Hippocampal formation (tissue), 2 donors: ENCODE data around the gene FZD10.

ENCODE experiments used
- DNase-seq, 2 donors: peaks; one replicate each; lab custom pipeline; 2025; lab: John Stamatoyannopoulos, UW

Gene FZD10

DNA sequence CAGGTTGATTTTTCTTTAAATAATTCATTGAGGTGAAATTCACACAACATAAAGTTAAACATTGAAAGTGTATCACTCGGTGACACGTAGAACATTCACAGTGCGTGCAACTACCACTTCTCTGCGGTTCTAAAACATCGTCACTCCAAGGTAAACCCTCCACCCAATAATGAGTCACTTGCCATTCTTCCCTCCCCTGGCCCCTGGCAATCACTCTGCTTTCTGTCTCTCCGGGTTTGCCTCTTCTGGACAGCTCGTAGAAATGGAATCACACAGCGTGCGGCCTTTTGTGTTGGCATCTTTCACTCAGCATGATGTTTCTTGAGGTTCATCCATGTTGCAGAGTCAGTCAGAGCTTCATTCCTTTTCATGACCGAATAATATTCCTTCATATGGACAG is 18.9 kb downstream of the FZD10 start:
- no peak for DNase-seq

DNA sequence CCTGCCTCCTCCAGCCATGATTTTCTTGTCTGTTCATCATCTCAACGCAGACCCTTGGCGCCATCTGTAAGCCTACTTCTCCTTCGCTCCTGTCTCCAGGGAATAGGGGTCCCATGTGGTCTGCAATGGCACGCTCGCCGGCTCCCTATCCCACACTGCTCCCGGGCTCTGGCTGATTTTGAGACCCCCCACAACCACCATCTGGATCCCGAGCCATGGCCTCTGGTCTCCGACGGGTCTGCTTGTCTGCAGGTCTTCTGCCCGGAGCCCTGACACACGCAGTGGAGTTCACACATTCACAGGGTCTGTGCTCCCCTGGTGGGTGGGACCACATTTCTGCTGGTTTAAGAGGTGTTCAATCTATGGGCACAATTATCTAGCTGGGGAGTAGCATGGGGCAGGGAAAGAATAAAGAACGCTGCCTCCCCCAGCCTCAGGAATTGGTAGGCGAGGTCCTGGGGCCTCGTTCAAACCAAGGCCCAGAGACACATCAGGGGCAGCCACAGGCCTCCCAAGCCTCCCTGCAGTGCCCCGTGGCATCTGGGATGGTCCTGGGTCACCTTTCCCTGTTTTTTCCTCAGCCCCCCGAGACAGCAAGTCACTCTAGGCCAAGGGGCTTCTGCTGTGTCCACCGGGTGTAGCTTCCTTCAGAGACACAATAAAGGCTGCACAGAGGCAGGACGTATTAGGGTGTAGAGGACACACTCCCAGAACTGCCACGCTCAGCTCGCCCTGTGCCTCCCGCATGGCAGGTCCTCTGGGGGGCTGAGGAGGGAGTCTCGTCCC is 21.5 kb downstream of the FZD10 start:
- no peak for DNase-seq

DNA sequence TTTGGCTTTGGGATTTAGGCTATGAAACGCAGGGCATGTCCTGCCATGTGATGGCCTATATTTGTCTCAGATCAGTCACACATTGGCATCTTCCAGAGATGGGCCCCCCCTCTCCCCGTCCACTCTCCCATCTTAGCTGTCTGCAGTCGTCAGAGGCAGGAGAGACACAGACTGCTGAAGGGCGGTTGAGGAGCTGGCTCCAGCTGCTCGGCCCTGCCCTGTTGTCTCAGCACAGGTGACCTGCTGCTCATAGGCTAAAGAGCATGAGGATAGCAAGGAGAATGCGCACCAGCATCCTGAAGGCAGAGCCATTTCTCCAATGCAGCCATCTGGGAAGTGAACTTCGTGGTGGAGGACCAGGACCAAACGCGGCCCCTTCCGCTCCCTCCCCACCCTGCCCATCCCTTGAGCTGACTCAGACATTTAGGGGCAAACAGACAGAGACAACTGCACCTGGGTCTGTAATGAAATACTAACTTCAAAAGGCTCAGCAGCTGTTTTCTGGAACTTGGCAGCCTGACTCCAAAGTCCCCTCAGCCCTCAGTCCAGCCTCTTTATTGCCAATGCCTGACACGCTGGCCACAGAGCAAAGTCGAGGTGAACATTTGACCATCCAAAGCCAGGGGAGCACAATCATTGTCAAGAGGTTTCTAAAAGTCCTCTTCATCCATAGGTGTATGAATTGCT is 22.3 kb downstream of the FZD10 start:
- no peak for DNase-seq

DNA sequence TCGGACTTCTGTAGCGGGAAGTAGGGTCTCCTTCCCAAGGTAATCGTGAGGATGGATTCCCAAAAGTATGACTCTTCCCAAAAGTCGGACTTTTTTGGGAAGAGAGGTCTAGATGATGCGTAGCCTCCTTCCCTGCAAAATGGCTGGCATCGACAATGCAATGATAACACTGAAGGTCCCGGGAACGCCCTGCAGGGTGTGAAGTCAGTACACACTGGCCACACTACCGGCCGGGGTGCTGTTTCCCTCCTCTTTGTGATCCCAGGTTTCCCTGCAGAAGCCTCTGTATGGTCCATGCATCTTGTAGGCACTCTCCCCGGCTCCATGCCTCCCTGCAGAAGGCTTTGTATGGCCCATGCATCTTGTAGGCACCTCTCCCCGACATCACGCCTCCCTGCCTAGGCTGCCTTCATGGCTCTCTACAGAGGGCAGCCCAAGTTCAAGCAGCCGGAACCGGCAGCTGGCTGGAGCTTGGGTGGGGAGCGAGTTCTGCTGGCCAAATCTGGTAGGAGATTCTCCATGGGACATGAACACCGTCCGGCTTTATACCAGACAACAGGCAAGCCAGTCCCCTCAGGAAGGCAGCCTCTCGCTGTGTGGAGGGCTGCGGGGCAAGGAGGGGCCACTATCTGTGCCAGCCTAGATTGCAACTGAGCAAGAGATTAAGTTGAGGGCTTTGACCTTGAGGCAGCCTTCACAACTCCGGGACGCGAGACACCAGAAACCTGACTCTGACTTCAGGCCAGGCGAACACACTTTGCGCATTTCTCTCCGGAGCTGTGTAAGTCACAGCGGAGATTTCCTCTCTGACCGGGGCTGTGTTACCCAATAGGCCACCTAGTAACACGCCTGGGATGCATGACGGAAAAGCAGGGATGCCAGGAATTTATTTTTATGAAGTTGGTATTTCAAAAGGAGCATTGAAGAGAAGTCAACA is 23.5 kb downstream of the FZD10 start:
- no peak for DNase-seq

DNA sequence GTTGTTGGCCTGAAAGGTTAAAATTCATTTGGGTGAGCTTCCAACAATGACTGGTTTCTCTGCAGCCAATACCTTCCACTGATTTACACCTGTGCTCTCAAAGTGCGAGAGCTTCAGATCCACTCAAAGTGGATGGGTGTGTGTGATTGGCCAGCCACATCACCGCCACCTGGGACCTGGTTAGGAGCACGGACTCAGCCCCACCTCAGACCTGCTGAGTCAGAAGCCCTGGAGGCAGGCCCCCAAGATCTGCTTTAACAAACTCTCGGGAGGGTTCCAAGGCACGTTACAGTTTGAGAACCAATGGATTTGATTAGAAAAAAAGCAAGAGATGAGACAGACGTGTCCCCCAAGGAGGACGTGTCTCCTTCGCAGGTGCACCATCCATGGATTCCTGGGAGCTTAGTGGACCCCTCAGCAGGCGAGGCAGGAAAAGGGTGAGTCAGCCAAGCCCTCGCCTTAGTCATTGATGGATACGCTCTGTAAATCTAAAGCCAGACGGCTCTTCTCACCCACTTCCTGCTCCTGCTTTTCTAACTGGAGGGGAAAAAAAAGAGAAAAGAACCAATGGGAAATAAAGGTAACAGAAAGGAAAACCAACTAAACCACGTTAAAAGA is 24.5 kb downstream of the FZD10 start:
- DNase-seq = no peak

DNA sequence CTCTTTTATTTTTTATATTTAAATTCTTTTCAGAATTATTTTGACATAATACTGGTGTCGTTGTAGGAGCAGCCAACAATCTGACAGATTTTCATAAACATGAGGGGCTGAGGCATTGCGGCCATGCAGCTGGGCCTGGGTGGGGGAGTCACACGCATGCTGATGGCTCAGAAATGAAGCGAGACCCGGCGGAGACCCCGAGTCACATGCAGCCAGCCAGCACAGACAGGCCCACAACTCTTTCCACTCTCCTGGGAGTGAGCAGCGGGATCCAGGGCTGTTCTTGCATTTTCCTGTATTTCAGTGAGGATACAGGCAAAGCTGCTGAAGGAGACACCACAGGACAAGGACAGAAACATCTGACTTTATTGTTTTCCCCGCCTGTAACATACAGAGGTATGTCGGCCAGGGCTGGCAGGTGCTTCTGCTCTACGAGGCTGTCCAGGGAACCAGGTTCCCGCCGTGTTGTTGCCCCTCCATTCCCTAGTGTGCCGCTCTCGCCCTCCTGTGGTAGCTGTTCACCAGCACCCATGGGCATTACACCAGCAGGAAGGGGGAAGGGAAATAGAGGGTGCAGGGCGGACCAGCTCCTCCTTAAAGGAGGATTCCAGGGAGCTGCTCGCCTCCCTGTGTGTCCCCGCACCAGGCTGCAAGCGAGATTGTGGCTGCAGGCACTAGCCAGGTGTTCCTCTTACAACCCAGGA is 30.5 kb downstream of the FZD10 start:
- DNase-seq = no peak

DNA sequence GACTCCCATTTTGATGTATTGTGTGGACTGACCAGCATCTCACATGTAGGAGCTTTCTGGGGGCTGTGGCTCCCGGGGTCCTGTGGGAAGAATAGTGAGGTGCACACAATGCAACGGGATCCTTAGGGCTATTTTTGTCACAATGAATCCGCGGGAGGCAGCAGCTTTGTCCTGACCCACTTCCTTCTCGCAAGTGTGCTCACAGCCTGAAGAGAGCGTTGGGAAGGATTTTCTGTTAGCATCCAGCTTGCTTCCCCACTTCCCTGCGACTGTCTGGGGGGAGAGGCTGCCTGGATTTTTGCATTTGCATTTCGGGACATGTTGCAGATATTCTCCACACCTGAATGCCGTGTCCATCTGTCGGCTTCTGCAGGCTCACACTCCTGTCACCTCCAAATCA is 31.9 kb downstream of the FZD10 start:
- no peak for DNase-seq

DNA sequence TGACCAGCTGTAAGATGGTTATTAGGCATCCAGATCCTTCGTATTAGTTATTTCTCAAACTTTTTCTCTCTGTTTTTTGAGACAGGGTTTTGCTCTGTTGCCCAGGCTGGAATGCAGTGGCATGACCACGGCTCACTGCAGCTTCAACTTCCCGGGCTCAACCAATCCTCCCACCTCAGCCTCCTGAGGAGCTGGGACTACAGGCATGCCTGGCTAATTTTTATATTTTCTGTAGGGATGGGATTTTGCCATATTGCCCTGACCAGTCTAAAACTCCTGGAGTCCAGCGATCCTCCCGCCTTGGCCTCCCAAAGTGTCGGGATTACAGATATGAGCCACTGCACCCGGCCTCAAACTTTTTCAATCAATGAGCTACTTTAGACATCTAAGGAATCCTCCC is 33.1 kb downstream of the FZD10 start:
- DNase-seq = no peak

DNA sequence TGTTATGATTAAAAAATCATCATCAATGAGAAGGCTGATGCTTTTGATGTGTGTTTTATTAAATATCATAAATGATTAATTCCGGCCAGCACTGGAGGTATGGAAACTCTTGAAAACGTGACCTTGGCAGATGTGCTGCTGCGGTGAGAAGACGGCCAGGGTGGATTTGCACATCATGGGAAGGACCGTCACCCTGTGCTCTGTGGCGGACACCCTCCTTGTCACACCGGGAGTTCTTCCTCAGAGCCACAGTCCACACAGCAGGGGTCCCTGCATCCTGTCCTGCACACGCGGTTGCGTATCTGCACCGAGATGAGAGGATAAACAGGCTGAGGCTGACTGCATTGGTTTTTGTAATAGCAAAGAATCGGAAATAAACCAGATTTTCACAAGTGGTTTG is 33.5 kb downstream of the FZD10 start:
- no peak for DNase-seq

DNA sequence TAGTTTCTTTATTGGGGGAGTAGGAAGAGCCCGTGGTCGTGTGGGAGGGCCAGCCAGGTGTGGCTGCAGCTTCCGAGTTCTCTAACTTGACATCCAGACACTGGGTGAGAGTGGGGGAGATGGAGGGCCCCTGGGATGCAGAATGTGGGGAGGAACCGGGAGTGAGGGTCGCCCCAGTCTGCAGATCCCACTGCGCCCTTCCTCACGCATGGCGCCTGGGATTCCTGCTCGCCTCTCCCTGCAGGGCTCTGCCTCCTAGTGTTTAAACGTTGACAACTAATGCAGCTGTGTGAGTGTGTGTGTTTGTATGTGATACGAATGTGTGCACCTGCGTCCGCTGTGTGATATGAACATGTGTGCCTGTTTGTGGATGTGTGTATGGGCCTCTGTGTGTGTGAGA is 34.6 kb downstream of the FZD10 start:
- DNase-seq = no peak

DNA sequence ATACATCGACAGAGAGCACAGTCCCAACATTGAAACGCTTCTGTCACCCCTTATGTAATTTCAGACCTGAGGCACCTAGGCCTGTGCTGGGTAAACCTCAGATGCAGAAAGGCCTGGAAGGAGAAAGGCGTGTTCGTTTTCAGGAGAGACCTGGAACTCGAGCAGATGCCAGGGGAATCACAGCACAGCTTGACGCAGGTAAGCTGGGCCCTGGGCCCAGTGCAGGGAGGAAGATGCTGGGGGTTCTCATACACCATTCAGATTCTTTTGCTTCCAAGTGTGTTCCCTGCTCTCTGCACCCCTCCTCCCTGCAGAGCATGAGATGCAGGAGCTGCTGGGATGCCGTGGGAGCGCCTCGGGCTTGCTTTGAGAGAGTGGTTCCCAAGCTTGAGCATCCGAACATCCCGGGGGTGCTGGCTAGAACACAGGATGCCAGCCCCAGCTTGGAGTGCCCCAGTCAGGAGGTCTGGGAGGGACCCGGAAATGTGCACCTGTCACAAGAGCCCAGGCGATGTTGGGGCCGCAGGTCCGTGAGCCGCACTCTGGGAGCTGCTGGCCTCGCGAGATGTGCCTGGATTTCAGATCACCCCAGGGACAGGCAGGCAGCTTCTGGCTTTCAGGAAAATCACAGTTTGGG is 35.9 kb downstream of the FZD10 start:
- no peak for DNase-seq

DNA sequence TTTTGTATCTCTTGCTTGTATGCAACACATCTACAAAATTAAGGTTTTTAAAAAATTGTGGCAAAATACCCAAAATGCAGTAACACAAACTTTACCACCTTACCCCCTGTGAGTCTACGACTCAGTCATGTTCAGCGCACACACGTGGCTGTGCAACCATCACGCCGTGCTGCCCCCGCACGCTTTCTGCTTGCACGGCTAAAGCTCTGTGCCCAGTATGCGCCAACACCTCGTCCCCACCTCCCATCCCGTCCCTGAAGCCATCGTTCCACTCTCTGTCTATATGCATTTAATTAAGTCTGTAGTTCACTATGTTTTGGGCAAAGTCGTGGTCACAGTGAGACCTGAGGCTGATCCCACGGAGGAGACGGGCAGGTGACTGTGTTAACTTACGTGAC is 36.4 kb downstream of the FZD10 start:
- no peak for DNase-seq

DNA sequence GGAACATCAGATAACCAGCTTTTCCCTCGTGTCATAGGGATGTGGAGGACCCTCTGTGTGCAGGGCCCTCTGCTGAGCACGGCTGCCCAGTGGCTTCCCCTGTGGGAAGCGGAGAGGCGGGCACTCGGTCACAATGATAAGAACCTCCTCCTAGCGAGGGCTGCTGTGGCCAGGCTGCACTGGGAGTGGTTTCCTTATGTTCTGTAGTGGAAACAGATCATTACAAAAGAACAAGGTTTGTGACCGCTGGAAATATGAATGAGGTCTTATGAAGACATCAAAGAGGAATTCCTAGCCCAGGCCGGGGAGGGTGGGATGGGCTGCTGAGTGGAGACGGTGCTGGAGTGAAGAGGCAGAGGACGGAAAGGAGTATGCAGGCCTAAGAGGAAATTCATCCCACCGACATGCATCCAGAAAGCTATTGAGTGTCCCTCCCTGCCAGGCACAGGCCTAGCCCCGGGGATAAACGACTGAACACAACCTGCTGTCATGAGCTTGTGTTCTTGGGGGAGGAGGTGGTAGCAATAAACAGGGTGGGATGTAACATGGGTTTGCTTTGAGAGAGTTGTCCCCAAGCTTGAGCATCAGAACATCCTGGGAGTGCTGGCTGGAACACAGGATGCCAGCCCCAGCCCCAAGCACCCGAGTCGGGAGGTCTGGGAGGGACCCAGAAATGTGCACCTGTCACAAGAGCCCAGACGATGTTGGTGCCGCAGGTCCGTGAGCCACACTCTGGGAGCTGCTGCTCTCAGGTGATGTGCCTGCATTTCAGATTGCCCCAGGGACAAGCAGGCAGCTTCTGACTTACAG is 37.5 kb downstream of the FZD10 start:
- no peak for DNase-seq

DNA sequence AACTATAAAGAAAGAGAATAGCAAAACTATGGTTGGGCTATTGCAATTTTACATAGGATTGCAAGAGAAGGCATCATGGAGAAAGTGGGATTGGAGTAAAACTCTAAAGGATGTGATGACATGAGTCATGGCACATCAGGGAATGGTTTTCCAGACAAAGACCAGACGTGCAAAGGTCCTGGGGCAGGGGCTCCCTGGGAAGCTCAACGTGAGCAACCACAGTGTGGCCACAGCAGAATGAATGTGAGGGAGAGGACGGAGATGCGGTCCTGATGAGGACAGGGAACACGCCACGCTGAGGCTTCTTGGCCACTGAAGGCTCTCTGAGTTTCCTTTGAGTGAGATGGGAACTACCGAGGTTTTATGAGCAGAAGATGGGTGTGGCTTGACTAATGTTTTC is 38.2 kb downstream of the FZD10 start:
- no peak for DNase-seq

DNA sequence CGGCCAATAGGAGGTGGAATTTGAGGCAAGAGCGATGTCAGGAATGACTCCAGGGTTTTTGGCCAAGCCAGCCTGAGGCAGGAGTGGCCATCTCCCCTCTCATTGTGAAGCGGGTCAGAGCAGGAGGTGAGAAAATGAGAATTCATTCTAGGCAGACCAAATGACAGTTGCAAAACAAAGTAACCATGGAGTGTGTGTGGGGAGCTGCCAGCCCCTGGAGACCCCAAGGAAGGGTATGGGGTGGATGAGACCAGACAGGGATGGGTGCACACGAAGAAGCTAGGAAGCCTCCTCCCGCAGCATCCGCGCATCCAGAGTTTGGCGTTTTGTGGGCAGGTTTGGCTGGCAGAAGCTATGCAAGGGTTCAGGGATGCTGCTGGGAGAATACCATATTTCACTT is 38.8 kb downstream of the FZD10 start:
- no peak for DNase-seq

DNA sequence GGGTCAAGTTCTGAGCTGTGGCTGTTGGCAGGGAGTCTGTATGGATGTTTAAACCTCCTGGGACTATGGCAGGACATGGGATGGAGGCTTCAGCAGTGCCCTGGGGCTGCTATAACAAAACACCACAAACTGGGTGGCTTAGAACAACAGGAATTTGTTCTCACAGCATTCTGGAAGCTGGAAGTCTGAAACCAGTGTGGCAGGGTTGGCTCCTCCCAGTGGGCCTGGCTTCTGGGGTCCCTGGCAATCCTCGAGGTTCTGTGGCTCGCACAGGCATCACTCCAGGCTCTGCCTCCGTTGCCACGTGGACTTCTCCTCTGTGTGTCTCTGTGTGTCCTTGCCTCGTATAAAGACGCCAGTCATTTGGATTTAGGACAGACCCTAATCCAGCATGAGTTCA is 39.9 kb downstream of the FZD10 start:
- no peak for DNase-seq

DNA sequence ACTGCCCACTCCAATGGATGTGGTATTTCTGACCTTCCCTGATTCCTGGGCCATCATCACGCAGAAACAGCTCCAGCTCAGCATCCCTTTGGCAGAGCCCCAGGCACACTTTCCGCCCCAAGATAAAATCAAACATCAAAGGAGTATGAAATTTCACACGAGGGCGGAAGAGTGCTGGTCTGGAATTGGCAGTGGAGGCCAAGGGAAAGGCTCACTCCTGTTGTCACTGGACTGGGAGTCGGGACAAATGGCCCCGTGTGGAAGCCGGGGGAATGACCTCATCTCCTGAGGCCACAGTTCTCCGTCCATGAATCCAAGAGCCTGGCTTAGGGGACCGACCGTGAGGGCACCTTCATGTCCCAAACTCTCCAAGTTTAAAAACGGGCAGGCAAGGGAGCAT is 40.9 kb downstream of the FZD10 start:
- no peak for DNase-seq

DNA sequence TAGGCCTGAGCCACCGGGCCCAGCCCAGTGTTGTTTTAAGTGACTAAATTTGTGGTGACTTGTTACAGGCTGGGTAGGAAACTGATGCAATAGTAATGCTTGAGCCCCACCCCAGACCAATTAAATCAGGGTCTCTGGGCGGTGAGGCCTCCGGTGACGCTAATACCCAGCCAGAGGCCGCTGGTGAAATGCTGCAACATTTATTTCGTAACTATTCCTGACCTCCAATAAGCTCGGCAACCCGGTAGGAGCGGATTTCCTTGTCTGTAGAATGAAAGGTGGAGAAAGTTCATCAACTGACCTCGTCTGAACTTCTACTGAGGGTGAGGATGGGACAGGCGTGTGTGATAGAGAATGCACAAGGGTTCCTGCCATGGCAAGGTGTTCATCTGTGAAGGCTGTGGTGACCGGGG is 42.3 kb downstream of the FZD10 start:
- DNase-seq = no peak

DNA sequence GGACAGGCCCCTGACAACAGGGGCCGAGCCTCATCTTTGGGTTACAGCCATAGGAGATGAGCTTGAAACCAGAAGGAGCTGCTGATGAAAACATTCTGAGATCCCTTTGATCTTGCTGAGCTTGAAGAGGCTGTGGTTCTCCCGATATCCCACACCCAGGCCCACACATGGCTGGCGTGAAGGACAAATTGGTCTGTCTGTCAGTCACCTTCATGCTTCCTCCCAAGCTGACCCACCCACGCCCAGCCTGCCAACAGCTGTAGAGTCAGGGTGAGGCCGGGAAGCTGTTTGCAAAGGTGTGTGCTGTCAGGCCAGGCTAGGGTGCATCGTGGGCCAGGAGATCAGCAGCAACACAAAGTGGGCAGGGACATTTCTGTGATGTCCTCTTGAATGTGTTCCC is 43.2 kb downstream of the FZD10 start:
- DNase-seq = no peak

DNA sequence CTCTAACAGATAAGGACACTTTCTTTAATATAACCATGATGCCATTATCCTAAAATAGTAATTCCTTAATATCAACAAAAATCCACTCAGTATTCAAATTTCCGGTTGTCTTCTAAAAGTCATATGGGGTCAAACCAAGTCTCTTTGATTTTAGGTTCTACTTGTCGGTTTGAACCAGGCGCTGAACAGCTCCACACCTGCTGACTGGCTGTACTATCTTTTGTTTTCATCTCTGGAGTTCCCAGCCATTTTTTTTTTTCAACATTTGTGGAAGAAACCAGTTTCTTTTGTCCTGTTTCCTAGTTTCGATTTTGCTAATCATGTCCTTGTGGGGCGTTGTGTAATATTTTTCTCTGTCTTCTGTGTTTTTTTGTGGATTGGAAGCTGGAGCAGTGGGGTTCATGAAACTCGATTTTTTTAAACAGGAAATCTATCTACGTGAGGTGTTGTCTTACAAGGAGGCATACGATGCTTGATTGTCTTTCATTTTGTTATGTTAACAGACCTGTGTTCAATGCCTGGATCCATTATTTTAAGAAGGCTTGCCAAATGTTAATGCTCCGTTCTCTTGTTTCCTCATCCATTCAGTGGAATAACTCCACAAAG is 50.2 kb downstream of the FZD10 start:
- DNase-seq = no peak
